ENCODE measurements around the gene PCDHB7.
"Not testable (repeated sequence)": the region's sequence is repeated elsewhere in the genome, so short reads cannot be mapped to it uniquely, and the experiment has no call there.

The PCDHB7 gene

GRCh38 chr5:141225421-141225820, 53.0 kb downstream of the PCDHB7 start:
- not testable (repeated sequence) for DNase-seq

All from RPMI8226 (cell line).